HG03175 (cell line): ENCODE measurements around the gene PCDHB12.
"Not testable (repeated sequence)": the region's sequence is repeated elsewhere in the genome, so short reads cannot be mapped to it uniquely, and the experiment has no call there.

Experiments
- ATAC-seq: cut with Tn5 transposase; IDR thresholded peaks from one replicate; pipeline ENCODE4 v1.9.1; 2021; ENCODE audit warnings: mild to moderate bottlenecking, moderate library complexity; ENCODE audit not compliant: unreplicated experiment

Gene PCDHB12

DNA sequence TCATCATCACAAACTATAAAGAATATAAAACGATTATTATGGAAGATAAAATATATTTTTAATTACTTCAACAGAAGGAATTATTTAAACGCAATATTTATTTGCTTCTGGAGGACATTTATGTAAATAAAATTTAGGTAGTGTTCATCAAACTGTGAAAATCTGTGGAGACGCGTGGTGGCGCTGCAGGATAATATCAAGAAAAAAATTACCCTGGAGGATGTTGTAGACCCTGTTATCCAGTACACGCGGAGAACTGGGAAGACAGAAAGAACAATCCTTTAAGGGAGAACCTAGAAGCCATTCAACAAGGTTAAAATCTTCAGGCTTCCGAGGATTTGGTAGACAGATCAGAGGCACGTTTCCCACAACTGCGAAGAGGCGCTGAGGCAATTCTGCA is at the start of gene PCDHB12:
TSS of gene PCDHB12 (plus strand) at position 242 of the 400 bp plus-strand sequence. CDS start 189 bp downstream, outside the sequence.
- no peak for ATAC-seq

DNA sequence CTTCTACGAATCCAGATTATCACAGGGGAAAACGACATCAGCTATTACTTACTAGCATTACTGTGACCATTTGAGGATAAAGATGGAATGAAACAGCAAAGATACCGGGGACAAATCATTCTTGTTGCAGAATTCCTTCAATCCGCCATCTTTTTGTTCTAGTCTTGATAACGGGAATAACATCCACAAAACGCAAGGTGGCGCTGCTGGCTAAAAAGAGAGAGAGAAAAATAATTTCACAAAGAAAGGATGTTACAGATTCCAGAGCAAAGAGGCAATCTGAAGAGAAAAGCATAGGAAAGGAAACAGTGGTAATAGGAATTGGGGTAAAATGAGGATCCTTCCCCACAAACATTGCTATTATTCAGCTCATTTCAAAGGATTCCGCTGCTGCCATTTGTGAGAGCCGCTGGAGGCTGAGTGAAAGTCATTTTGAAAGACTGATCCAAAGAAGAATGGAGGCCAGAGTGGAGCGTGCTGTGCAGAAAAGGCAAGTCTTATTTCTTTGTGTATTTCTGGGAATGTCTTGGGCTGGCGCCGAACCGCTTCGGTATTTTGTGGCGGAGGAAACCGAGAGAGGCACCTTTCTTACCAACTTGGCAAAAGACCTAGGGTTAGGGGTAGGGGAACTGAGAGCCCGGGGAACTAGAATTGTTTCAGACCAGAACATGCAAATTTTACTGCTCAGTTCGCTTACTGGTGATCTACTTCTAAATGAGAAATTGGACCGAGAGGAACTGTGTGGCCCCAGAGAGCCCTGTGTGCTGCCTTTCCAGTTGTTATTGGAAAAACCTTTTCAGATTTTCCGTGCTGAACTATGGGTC is 35.9 kb upstream of the PCDHB12 start, which contains the start of gene PCDHB7:
TSS of gene PCDHB7 (plus strand) at position 264 of the 824 bp plus-strand sequence. CDS start at position 456, 192 bp downstream.
- no peak for ATAC-seq

DNA sequence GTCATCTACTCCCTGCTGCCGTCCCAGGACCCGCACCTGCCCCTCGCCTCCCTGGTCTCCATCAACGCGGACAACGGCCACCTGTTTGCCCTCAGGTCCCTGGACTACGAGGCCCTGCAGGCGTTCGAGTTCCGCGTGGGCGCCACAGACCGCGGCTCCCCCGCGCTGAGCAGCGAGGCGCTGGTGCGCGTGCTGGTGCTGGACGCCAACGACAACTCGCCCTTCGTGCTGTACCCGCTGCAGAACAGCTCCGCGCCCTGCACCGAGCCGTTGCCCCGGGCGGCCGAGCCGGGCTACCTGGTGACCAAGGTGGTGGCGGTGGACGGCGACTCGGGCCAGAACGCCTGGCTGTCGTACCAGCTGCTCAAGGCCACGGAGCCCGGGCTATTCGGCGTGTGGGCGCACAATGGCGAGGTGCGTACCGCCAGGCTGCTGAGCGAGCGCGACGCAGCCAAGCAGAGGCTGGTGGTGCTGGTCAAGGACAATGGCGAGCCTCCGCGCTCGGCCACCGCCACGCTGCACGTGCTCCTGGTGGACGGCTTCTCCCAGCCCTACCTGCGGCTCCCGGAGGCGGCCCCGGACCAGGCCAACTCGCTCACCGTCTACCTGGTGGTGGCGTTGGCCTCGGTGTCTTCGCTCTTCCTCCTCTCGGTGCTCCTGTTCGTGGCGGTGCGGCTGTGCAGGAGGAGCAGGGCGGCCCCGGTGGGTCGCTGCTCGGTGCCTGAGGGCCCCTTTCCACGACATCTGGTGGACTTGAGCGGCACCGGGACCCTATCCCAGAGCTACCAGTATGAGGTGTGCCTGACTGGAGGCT is 34.0 kb upstream of the PCDHB12 start:
- ATAC-seq = not testable (repeated sequence)

DNA sequence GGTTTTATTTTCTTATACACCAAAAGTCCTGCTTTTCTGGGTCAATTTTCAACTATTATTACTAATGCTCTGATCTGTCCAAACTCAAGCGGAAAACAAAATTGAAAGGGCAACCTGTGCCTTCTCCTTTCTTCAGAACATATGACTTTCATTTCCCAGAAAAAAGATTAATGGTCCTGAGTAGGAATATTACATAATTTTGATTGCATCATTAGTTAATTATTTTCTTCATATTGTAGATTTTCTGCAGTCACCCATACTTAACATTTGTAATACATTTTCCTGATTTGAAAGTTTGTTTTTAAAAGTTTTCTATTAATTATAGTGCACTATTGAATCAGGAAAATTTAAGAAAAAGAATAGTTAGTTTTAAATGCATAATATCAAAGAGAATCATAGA is 32.6 kb upstream of the PCDHB12 start:
- ATAC-seq = no peak

DNA sequence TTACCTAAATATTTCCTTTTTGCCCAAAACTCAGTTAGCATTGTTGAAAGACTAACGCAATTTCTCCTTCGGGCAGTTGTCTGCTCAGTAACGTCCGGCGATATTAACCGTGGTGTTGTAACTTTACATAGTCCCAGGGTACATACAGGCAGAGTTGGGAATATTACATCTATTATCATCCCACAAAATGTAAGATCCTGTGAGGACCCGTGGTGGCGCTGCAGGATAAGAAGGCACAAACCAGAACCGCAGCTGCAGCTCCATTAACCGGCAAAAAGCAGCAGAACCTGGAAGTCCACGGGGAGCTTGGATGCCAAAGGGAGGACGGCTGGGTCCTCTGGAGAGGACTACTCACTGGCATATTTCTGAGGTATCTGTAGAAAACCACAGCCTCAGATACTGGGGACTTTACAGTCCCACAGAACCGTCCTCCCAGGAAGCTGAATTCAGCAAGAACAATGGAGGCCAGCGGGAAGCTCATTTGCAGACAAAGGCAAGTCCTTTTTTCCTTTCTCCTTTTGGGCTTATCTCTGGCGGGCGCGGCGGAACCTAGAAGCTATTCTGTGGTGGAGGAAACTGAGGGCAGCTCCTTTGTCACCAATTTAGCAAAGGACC is 30.8 kb upstream of the PCDHB12 start, which contains the start of gene PCDHB8:
TSS of gene PCDHB8 (plus strand) at position 214 of the 615 bp plus-strand sequence. CDS start at position 459, 245 bp downstream.
- not testable (repeated sequence) for ATAC-seq

DNA sequence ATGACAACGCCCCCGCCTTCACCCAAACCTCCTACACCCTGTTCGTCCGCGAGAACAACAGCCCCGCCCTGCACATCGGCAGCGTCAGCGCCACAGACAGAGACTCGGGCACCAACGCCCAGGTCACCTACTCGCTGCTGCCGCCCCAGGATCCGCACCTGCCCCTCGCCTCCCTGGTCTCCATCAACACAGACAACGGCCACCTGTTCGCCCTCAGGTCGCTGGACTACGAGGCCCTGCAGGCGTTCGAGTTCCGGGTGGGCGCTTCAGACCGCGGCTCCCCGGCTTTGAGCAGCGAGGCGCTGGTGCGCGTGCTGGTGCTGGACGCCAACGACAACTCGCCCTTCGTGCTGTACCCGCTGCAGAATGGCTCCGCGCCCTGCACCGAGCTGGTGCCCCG is 29.1 kb upstream of the PCDHB12 start:
- not testable (repeated sequence) for ATAC-seq

DNA sequence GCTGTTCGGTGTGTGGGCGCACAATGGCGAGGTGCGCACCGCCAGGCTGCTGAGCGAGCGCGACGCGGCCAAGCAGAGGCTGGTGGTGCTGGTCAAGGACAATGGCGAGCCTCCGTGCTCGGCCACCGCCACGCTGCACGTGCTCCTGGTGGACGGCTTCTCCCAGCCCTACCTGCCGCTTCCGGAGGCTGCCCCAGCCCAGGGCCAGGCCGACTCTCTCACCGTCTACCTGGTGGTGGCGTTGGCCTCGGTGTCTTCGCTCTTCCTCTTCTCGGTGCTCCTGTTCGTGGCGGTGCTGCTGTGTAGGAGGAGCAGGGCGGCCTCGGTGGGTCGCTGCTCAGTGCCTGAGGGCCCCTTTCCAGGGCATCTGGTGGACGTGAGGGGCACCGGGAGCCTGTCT is 28.6 kb upstream of the PCDHB12 start:
- ATAC-seq = not testable (repeated sequence)

DNA sequence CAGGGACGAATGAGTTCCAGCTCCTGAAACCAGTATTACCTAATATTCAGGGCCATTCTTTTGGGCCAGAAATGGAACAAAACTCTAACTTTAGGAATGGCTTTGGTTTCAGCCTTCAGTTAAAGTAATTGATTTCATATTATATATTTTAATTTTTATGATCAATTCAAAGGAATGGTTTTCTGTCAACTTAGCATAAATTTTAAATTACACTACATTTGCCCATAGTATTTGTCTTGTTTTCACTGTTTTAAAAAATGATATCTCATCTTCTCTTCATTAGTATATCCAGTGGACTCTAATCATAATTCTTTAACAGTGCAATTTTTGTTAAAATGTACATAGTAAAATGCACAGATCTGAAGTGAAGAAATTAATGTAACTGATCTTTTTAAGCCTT is 28.2 kb upstream of the PCDHB12 start:
- no peak for ATAC-seq

DNA sequence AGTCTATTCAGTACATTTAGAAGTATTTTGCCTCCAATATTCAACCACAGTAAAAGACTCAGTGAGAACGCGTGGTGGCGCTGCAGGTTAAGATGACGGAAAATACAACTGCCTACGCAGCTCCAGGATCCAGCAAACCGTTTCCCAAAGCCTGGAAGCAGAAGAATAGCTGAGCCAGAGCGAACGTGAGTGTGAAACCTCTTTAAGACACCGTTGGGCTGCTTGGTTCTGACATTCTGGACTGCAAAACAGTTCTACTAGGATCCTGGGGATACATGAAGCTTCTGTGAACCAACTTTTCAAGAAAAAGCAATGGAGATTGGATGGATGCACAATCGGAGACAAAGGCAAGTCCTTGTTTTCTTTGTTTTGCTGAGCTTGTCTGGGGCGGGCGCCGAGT is 26.3 kb upstream of the PCDHB12 start, which contains the start of gene PCDHB16:
TSS of gene PCDHB16 (plus strand) at position 140 of the 400 bp plus-strand sequence. CDS start at position 313, 173 bp downstream.
- ATAC-seq = no peak

DNA sequence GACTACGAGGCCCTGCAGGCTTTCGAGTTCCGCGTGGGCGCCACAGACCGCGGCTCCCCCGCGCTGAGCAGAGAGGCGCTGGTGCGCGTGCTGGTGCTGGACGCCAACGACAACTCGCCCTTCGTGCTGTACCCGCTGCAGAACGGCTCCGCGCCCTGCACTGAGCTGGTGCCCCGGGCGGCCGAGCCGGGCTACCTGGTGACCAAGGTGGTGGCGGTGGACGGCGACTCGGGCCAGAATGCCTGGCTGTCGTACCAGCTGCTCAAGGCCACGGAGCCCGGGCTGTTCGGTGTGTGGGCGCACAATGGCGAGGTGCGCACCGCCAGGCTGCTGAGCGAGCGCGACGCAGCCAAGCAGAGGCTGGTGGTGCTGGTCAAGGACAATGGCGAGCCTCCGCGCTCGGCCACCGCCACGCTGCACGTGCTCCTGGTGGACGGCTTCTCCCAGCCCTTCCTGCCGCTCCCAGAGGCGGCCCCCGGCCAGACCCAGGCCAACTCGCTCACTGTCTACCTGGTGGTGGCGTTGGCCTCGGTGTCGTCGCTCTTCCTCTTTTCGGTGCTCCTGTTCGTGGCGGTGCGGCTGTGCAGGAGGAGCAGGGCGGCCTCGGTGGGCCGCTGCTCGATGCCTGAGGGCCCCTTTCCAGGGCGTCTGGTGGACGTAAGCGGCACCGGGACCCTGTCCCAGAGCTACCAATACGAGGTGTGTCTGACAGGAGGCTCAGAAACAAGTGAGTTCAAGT is 24.2 kb upstream of the PCDHB12 start:
- ATAC-seq = not testable (repeated sequence)

DNA sequence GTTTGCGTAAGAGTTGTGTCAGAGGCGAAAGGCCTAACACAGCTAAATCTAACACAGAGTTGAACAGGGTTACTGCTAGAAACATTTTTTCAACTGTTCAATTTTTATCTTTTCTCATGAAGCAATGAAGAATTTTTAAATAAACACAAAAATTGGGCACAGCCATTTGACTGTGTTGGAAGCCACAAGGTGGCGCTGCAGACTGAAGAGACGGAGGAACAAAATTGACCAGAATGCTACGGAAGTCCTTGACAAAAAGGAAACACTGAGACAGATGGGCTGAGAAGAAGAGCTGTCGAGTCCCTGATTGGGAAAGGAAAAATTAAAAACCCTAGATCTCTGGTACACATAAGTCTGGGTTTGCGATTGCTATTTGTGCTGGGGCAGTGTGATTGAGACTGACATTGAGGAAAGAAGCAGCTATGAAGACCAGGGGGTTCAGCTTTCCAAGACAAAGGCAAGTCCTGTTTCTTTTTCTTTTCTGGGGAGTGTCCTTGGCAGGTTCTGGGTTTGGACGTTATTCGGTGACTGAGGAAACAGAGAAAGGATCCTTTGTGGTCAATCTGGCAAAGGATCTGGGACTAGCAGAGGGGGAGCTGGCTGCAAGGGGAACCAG is 21.5 kb upstream of the PCDHB12 start, which contains the start of gene PCDHB9:
TSS of gene PCDHB9 (plus strand) at position 265 of the 616 bp plus-strand sequence. CDS start at position 423, 158 bp downstream.
- no peak for ATAC-seq

DNA sequence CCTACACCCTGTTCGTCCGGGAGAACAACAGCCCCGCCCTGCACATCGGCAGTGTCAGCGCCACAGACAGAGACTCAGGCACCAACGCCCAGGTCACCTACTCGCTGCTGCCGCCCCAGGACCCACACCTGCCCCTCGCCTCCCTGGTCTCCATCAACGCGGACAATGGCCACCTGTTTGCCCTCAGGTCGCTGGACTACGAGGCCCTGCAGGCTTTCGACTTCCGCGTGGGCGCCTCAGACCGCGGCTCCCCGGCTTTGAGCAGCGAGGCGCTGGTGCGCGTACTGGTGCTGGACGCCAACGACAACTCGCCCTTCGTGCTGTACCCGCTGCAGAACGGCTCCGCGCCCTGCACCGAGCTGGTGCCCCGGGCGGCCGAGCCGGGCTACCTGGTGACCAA is 19.8 kb upstream of the PCDHB12 start:
- not testable (repeated sequence) for ATAC-seq

DNA sequence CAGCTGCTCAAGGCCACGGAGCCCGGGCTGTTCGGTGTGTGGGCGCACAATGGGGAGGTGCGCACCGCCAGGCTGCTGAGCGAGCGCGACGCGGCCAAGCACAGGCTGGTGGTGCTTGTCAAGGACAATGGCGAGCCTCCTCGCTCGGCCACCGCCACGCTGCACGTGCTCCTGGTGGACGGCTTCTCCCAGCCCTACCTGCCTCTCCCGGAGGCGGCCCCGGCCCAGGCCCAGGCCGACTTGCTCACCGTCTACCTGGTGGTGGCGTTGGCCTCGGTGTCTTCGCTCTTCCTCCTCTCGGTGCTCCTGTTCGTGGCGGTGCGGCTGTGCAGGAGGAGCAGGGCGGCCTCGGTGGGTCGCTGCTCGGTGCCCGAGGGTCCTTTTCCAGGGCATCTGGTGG is 19.4 kb upstream of the PCDHB12 start:
- ATAC-seq = not testable (repeated sequence)

DNA sequence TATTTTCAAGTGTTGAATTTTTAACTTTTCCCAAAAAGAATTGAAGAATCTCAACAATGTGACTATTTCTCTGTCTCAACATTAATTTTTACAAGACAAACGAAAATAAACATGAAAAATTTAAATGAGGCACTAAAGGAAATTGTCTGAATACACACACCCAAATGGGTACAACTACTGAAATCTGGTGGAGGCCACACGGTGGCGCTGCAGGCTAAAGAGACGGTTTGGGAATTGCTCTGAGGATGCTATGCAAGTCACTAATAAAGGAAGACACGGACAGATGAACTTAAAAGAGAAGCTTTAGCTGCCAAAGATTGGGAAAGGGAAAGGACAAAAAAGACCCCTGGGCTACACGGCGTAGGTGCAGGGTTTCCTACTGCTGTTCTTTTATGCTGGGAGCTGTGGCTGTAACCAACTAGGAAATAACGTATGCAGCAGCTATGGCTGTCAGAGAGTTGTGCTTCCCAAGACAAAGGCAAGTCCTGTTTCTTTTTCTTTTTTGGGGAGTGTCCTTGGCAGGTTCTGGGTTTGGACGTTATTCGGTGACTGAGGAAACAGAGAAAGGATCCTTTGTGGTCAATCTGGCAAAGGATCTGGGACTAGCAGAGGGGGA is 16.3 kb upstream of the PCDHB12 start, which contains the start of gene PCDHB10:
TSS of gene PCDHB10 (plus strand) at position 244 of the 616 bp plus-strand sequence. CDS start at position 444, 200 bp downstream.
- no peak for ATAC-seq

DNA sequence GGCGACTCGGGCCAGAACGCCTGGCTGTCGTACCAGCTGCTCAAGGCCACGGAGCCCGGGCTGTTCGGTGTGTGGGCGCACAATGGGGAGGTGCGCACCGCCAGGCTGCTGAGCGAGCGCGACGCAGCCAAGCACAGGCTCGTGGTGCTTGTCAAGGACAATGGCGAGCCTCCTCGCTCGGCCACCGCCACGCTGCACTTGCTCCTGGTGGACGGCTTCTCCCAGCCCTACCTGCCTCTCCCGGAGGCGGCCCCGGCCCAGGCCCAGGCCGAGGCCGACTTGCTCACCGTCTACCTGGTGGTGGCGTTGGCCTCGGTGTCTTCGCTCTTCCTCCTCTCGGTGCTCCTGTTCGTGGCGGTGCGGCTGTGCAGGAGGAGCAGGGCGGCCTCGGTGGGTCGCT is 14.2 kb upstream of the PCDHB12 start:
- not testable (repeated sequence) for ATAC-seq

DNA sequence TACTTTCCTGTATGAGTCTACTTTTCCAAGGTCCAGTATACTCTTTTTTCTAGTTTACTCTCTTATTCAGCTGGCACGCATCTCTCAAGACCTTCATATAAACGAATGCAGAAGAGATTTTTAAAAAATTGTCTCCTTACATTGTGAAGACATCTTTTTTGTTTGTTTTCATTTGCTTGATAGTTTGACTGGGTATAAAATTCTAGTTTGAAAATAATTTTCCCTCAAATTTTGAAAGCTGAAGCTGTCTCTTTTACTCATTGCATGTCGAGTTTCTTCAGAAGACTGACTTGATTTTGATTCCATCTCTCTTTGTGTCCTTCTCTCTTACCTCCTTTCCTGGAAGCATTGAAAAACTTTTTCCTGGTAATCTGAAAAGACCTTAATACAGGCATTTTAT is 12.2 kb upstream of the PCDHB12 start:
- no peak for ATAC-seq

DNA sequence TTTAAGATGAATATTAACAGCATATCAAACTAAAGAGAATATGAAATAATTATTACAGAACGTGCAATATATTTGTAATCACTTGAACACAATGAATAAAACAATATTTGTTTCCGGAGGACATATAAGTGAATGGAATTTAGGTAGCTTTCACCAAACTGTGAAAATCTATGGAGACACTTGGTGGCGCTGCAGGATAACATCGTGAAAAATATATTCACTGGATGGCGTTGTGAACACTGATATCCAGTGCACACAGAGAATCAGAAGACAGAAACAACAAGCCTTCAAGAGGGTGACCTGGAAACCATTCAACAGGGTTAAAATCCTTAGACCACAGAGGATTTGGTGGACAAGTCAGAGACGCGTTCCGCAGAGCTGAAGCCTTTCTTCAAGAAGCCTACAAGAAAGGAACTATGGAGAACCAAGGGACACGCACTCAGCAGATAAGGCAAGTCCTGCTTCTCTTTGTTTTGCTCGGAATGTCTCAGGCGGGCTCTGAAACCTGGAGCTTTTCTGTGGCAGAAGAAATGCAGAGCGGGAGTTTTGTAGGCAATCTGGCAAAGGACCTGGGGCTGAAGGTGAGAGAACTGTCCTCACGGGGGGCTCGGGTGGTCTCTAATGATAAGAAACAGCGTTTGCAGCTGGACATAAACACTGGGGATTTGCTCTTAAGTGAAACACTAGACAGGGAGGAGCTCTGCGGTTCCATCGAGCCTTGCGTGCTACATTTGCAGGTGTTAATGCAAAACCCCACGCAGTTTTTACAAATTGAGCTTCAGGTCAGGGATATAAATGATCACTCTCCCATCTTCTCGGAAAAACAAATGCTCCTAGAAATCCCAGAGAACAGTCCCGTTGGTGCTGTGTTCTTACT is 8.9 kb upstream of the PCDHB12 start, which contains the start of gene PCDHB11:
TSS of gene PCDHB11 (plus strand) at position 269 of the 877 bp plus-strand sequence. CDS start at position 417, 148 bp downstream.
- no peak for ATAC-seq

DNA sequence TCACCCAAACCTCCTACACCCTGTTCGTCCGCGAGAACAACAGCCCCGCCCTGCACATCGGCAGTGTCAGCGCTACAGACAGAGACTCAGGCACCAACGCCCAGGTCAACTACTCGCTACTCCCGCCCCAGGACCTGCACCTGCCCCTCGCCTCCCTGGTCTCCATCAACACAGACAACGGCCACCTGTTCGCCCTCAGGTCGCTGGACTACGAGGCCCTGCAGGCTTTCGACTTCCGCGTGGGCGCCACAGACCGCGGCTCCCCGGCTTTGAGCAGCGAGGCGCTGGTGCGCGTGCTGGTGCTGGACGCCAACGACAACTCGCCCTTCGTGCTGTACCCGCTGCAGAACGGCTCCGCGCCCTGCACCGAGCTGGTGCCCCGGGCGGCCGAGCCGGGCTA is 7.4 kb upstream of the PCDHB12 start:
- not testable (repeated sequence) for ATAC-seq
